Spleen (tissue), 7 donors: Measurements from ENCODE around the gene TMTC2.

Experiments
- CTCF ChIP-seq, 11 experiments: fragments of 200-600 bp in 7 of 11; fragments of 450-650 bp in 4 of 11; sonication (generic) in 4 of 11; IDR thresholded peaks in 8 of 11; conservative IDR thresholded peaks in 3 of 11; 1 replicate in 7 of 11; 2 replicates in 4 of 11; pipeline versions ENCODE4 v1.4.0 to v1.8.0; 2016 to 2021; ENCODE audit warnings: antibody characterized with exemption in 11 of 11, inconsistent platforms in 4 of 11, mild to moderate bottlenecking in 1 of 11
- POLR2A ChIP-seq, 3 donors: fragments of 450-650 bp; IDR thresholded peaks; one replicate each; pipeline ENCODE4 v1.5.1; 2017; ENCODE audit warnings: antibody characterized with exemption in 3 of 3, mild to moderate bottlenecking in 1 of 3
- donor health status: DM: no; HTN: no; CAD: no; lungs with moderate emphysema.
- donor health status: DM: no; HTN: no; CAD: no.
- donor health status: DM: no; HTN: no; CAD: no.

GRCh38 chr12:83099436-83099835, 412.7 kb downstream of the TMTC2 start:
- no peak for TF ChIP-seq CTCF (IDR thresholded peaks at IDR 0.05 in 8 of 11, conservative IDR thresholded peaks at IDR 0.05 in 3 of 11)
- no peak for TF ChIP-seq POLR2A (IDR thresholded peaks at IDR 0.05)
